AG08395 (cell line): ENCODE measurements around the gene SLC12A9.
A peak's percentile ranks its signal among the peaks of the same experiment; 100 is the strongest.

Experiments
- DNase-seq: peaks from one replicate; pipeline ENCODE4 v3.0.0; 2012; ENCODE audit warnings: mixed read lengths, low spot score

Gene SLC12A9

DNA sequence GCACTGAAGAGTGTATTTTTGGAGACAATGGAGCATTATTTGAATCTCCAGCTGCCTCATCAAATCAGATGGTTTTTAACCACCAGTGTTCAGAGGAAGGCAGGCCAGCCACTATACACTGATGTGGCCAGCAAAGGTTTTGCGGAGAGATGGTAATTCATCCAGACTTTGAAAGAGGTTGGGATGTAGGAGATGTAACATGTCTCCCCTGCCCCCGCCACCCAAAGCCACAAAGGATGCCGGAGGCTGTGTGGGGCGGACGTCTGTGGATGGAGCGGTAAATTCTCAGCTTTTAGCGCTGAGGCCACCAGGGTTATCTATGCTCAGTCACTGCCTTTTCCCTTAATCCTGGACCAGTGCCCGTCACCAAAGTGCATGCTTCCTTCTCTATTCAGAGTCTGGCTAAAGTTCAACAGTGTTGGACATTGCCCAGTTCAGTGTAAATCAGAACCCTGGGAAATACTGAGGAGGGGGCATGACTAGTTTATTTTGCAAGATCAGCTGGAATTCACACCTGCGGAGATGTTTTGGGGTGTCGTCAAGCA, 11.0 kb downstream of the SLC12A9 start:
- no peak for DNase-seq

GRCh38 chr7:100864263-100864845, 11.8 kb downstream of the SLC12A9 start:
- no peak for DNase-seq

DNA sequence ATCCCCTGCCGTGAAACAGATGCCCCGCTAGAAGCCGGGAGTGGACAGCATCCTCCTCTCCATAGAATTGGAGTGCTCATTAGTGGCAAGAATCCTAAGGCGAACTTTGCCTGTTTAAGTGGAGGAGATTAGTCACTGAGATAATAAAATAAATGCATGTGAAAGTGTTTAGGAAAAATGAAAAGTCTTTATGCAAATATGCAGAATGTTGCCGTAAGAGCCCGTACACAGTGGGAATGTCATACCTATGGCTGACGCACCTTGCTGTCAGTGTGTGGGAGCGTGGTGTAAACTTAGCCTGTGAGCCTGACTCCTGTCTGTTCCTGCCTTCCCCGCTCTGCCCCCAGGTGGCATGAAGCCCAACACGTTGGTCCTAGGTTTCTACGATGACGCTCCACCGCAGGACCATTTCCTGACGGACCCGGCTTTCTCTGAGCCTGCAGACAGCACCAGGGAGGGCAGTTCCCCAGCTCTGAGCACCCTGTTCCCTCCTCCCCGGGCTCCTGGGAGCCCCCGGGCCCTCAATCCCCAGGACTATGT, 12.9 kb downstream of the SLC12A9 start:
- DNase-seq = peak; percentile 42

DNA sequence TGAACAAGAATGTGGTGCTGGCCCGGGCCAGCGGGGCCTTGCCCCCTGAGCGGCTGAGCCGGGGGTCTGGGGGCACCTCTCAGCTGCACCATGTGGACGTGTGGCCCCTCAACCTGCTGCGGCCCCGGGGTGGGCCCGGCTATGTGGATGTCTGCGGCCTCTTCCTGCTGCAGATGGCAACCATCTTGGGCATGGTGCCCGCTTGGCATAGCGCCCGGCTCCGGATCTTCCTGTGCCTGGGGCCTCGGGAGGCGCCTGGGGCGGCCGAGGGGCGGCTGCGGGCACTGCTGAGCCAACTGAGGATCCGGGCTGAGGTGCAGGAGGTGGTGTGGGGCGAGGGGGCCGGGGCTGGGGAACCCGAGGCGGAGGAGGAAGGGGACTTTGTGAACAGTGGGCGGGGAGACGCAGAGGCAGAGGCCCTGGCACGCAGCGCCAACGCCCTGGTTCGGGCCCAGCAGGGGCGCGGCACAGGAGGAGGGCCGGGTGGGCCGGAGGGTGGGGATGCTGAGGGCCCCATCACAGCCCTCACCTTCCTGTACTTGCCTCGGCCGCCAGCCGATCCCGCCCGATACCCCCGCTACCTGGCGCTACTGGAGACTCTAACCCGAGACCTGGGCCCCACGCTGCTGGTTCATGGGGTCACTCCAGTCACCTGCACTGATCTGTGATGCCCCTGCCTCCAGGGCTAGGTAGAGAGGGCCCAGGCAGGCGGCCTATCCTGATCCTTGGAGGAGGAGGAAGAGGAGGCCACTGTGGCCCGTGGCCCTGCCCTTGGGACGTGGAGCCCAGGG, 13.6 kb downstream of the SLC12A9 start:
- DNase-seq = peak; percentile 70

DNA sequence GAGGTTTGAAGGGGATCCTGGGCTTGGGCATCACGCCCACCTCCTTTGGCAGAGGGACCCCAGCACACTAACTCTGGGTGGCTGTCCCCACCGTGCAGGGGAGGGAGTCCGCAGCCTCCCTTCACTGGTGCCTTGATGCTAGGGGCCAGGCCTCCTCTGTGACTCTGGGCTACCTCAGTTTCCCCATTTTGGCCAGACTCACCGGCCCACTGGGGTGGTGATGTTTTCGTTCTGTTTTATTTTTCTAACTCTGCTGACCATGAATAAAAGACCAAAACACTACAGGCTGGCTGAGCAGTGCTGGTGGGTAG, 14.2 kb downstream of the SLC12A9 start:
- DNase-seq = no peak

DNA sequence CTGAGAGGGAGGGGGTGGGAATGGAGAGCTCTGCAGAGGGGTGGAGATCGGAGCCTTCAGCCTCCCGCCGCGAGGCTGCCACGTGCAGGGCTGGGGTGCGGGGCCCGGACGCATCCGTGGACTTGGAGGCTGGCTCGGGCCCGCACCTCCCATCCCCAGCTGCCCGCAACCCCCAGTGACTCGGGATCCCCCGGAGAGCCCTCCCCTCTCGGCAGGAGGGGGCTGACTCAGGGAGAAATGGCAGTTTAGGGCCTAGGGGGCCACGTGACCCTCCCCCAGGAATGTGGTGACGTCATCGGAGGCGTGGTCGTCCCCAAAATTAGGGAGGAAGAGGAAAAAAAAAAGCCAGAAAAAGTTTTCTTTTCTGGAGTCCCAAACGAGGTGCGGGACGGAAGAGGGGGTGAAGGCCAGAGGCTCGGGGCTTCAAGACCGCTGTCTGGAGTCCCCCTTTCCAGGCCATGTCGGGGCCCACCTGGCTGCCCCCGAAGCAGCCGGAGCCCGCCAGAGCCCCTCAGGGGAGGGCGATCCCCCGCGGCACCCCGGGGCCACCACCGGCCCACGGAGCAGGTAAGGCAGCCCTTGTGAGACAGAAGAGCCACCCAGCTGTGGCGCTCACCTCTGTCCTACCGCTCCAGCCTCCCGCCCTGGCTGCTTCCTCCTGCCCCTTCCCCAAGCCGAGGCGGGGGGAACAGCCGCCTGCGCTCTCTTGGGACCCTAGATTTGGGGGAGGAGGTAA, 14.7 kb downstream of the SLC12A9 start, which contains the start of gene TRIP6:
Gene TRIP6 (plus strand): TSS at position 348 of the 736 bp plus-strand sequence. CDS start 111 bp downstream, at position 459.
- peak; percentile 98 for DNase-seq

GRCh38 chr7:100867776-100868485, 15.4 kb downstream of the SLC12A9 start:
- DNase-seq = no peak

- no peak for DNase-seq
These were observed 21.2 kb downstream of the SLC12A9 start for GRCh38 chr7:100873599-100874299.

DNA sequence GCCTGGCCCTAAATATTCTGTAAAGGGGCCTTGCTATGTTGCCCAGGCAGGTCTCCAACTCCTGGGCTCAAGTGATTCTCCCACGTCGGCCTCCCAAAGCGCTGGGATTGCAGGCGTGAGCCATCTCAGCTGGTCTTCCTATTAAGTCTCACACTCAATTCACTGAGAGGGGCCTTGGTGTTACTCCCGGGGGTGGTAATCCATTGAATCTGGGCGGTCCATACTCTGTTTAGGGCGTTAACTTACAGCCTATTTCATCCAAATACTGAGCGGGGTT, 21.7 kb downstream of the SLC12A9 start:
- no peak for DNase-seq

- peak; percentile 98 for DNase-seq
These were observed 22.3 kb downstream of the SLC12A9 start, which contains the start of gene SRRT for GRCh38 chr7:100874577-100875355. Gene SRRT (plus strand): TSS chr7:100875103. CDS start chr7:100875591, 488 bp downstream.

DNA sequence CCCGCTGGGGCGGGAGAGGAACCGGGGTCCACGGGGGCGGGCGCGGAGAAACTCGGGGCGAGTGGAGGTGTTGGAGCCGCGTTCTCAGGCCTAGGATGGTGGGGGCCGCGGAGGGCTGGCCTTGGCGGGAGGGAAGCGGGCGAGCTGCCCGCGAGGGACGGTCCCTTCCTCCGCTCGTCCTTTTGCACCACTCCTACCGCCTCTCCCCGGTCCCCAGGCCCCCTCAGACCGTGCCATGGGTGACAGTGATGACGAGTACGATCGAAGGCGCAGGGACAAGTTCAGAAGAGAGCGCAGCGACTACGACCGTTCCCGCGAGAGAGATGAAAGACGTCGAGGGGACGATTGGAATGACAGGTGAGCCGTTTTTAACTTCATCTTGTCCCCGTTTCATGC, 22.8 kb downstream of the SLC12A9 start:
- DNase-seq = peak; percentile 41

DNA sequence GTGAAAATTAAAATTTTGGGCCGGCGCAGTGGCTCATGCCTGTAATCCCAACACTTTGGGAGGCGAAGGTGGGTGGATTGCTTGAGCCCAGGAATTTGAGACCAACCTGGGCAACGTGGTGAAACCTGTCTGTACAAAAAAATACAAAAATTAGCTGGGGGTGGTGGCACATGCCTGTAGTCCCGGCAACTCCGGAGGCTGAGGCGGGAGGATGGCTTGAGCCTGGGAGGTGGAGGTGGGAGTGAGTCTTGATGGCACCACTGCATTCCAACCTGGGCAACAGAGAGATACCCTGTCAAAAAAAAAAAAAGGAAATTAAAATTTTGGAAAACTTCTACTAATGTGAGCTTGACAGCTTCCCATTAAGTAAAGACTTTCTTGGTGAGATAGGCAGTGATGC, 25.5 kb downstream of the SLC12A9 start:
- DNase-seq = no peak

DNA sequence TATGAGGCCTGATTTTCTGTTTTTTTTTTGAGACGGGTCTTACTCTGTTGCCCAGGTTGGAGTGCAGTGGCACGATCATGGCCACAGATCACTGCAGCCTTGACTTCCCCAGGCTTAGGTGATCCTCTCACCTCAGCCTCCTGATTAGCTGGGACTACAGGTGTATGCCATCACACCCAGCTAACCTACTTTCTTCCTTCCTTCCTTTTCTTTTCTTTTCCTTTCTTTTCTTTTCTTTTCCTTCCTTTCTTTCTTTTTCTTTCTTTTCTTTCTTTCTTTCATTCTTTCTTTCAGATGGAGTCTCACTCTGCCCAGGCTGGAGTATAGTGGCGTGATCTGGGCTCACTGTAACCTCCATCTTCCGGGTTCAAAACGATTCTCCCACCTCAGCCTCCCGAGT, 26.2 kb downstream of the SLC12A9 start:
- no peak for DNase-seq

DNA sequence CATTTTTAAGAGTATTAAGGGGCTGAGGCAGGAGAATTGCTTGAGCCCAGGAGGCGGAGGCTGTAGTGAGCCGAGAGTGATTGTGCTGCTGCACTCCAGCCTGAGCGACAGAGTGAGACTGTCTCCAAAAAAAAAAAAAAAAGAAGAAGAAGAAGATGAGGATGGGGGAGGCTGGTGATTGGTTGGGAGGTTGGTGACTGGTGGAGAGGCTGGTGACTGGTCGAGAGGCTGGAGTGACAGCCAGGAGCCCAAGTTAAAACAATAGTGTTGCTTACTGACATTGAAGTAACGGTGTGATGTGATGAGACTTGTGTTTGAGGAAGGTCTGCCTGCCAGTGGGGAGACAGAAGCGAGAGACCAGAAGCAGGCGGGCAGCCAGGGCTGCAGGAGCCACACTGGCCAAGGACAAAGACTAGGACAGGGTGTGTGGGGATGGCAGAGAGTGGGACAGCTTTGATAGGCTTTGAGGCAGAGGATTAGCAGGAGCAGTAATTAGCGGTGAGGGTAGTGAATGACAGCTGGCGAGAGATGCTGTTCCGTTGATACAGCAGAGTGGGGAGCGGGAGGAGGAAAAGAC, 27.3 kb downstream of the SLC12A9 start:
- no peak for DNase-seq

DNA sequence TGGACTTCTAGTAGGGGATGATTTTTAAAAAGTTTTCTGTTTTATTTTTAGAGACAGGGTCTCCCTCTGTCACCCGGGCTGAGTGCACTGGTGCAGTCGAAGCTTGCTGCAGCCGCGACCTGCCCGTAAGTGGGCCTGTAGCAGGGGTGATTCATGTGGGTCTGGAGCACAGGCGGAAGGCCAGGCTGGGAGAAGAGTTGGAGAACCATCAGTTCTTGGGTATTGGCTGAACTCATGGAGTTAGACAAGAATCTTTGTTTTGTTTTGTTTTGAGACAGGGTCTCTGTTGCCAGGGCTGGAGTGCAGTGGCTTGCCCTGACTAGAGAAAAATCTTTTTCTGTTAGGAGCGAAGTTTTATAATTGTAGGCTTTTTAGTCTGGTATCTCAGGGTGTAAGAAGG, 28.1 kb downstream of the SLC12A9 start:
- no peak for DNase-seq

- no peak for DNase-seq
These were observed 28.6 kb downstream of the SLC12A9 start for GRCh38 chr7:100881136-100881535.

DNA sequence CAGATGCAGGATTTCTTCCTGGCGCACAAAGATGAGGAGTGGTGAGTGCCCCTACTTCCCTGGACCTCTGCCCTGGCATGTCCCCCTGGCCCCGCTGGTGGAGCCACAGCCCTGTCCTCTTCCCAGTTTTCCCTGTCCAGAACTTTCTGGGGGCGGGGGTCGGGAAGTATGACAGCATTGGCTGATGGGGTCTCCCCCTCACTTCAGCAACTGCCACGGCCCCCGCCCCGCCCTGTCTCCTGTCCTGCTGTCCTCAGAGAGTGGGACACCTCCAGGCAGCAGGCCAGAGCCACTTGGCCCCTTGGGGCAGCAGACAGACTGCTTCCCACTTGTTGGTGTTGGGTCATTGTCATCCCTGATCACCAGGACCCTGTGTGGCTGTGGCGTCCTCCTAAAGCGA, 29.7 kb downstream of the SLC12A9 start:
- no peak for DNase-seq

DNA sequence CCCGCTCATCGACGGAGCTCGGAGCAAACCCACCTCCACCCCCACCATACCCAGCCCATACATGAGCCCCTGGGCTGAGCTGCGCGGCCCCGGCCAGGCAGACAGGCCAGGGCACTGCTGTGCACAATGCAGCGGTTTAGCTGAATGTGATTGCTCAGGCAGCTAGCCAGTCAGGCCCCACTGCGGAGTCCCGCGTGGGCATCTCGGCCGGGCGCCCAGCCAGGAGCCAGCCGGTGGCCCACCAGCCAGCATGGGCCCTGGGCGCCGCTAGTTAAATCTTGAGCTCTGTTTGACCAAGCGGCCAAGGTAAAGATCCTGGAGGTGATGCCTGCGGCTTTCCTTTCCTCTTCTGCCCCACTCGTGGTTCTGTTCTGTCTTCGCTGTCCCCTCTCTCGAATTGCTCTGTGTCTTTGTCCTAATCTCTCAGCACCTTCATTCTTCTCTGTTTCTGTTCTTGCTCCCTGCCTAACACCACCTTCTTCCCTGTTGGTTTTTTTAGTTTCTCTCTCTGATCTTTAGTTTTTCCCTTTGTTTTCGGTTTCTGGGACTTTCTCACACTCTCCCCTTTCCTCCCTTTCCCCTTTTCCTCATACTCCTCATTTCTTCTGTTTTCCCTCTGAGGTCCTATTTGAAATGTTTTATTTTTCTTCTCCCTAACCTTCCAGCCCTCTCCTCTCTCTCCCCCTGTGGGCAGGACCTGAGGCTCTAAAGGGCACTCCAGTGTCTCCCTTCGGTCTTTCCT, 30.4 kb downstream of the SLC12A9 start:
- no peak for DNase-seq

DNA sequence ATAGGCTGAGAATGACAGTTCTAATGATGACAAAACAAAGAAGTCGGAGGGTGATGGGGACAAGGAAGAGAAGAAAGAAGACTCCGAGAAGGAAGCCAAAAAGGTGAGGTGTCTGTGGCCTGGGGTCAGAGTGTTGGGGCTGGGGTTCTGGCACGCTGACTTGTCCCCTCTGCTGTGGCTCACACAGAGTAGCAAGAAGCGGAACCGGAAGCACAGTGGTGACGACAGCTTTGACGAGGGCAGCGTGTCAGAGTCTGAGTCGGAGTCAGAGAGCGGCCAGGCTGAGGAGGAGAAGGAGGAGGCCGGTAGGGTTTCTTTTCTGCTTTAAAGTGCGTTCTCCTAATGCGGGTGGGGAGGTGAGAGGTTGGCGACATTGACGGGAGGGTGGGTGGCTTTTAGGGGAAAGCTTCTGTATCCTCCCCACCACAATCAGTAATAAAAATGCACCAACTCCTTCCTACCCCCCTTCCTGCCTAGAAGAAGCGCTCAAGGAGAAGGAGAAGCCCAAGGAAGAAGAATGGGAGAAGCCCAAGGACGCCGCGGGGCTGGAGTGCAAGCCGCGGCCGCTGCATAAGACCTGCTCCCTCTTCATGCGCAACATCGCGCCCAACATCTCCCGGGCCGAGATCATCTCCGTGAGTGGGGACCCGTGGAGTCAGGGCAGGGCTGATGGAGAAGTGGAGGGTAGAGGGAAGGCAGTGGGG, 32.4 kb downstream of the SLC12A9 start:
- no peak for DNase-seq
